ENCODE results near the gene PKN1. TPM values are rescaled to one million over a fixed set of nuclear protein-coding genes. Genes with fewer than 3 reads are reported as not detected.
A peak's percentile ranks its signal among the peaks of the same experiment; 100 is the strongest.

The PKN1 gene
- total RNA-seq (10 to 100 TPM; 55.5 to 91.5 (median 75.0) TPM), polyA plus RNA-seq (10 to 100 TPM; 50.5 to 58.0 TPM)

DNA sequence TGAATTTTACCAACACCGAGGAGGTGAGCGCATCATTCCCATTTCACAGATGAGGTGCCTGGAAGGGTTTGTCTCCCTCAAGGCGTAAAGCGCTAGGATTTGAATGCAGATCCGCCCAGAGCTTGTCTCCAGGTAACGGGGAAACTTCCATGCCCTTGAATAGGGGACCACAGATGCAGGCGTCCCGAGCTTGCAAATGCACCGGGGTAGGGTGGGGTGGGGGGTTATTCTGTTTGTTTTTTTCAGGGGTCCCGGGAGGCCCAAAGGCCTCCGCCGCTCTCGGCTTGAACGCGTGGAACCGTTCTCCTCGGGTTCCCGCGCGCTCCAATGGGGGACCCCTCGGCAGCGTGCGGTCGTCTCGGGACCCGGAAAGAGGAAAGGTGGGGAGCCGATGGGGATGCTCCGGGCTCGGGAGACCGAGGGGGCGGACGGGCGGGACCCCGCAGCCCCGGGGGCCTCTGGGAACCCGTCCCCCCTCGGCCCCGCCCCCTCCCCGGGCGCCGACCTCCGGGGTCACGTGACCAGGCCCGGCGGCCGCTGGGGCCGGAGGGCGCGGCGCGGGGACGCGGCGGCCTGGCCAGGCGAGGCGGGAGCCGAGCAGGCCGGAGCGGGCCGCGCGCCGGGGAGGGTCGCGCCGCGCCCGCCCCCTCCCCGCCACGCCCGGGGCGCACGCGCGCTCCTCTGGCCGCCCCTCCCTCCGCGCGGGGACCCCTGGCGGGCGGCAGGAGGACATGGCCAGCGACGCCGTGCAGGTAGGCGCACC lies at the start of gene PKN1:
Gene PKN1 (plus strand): TSS at position 516 of the 763 bp plus-strand sequence. CDS start 216 bp downstream, at position 732.
- H3K36me3 ChIP-seq, result no peaks in the 10 kb centered on the region
- H3K9me3 ChIP-seq, result no peaks in the 10 kb centered on the region
- FAIRE-seq, result no peak
- H3K27ac ChIP-seq, result peak within 1 kb of the TSS; percentile 35 to 68 (median 50)
- intact Hi-C loops (cut with DNase I), result no loop called here
- peak in 5 of 6 donors; percentile 49 to 81 (median 64) for DNase-seq
- H3K27me3 ChIP-seq, result no peaks in the 10 kb centered on the region
- peaks cover 0 to 14% (median 0%) of the 10 kb centered on the region in 3 donors for H3K4me1 ChIP-seq
- ATAC-seq, result peak; percentile 61 to 76 (median 64)
- peak within 1 kb of the TSS; percentile 74 to 93 (median 88) for H3K4me3 ChIP-seq
- TF ChIP-seq, protein P1, sequence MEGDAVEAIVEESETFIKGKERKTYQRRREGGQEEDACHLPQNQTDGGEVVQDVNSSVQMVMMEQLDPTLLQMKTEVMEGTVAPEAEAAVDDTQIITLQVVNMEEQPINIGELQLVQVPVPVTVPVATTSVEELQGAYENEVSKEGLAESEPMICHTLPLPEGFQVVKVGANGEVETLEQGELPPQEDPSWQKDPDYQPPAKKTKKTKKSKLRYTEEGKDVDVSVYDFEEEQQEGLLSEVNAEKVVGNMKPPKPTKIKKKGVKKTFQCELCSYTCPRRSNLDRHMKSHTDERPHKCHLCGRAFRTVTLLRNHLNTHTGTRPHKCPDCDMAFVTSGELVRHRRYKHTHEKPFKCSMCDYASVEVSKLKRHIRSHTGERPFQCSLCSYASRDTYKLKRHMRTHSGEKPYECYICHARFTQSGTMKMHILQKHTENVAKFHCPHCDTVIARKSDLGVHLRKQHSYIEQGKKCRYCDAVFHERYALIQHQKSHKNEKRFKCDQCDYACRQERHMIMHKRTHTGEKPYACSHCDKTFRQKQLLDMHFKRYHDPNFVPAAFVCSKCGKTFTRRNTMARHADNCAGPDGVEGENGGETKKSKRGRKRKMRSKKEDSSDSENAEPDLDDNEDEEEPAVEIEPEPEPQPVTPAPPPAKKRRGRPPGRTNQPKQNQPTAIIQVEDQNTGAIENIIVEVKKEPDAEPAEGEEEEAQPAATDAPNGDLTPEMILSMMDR (IDR thresholded peaks at IDR 0.05), result no peak
- WGBS, 2 donors, result 2% methylated on average over 47 to 85 of the region's 85 CpGs

DNA sequence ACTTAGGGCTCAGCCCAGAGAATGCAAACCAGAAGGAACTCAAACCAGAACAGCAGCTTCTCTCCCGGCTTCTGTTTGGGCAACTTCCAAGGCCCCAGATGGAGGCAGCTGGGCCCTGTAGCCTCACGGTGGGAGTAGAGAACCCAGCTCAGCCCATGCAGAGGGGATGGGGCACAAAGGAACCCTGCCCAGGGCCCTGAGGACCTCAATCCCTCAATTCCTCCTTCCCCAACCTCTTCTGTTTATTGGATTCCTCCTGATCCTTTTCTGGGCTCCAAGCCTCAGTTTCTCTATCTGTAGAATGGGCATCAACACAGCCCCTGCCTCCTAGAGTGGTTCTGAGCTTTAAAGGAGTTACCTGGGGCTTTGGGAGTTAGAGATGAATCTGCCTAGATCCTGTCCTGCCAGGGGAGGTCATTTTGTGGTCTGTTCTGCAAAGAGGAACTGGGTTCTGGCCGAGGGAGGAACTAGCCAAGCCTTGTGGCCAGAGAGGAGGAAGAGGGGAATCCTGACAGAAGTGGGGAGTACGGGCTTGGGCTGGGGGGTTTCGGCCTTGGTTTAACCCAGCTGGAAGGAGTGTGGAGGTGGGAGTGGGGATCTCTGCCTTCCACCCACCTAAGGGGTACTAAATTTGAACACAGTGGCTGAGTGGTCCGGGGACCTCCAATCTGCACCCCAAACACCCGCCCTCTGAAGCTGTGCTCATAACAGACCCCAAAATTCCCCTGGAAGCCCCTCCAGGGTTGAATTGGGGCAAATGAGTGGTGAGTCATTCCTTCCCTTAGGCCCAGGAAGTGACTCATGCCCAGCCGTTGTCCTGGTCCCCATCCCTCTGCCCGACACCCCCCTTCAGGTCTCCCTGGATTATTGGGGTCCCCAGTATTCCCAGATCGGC lies 49.2 kb upstream of the PKN1 start:
- no peak for FAIRE-seq
- Histone ChIP-seq H3K4me1 (peaks cover 0 to 8% (median 0%) of the 10 kb centered on the region in 3 donors), H3K27me3 (no peaks in the 10 kb centered on the region), H3K36me3 (no peaks in the 10 kb centered on the region), H3K27ac (peak overlapping the region in 2 of 4 donors; percentile 44 to 58), H3K4me3 (peak overlapping the region in 1 of 4 donors; percentile 72), H3K9me3 (no peaks in the 10 kb centered on the region)
- 57 to 66% methylated on average over 10 of the region's 10 CpGs for WGBS, 2 donors
- DNase-seq, result peak in 1 of 6 donors; percentile 48
- intact Hi-C loops (cut with DNase I), result no loop called here
- TF ChIP-seq, protein P1 (IDR thresholded peaks at IDR 0.05), result no peak
- ATAC-seq, result no peak

DNA sequence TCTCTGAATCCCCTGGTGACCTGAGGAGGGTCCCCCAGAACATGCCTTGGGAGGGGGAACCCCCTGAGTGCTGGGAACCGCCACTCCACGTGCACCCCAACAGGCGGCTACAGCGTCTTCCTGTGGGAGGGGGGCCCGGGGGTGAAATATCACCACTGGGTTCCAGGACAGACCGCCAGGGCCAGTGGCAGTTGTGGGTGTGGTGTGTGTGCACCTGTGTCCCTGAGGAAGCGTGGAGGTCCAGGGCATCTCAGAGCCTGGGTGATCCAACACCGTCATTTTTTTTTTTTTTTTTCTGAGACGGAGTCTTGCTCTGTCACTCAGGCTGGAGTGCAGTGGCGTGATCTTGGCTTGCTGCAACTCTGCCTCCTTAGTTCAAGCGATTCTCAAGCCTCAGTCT lies 47.6 kb upstream of the PKN1 start:
- no peak overlapping the region for H3K4me3 ChIP-seq
- no peaks in the 10 kb centered on the region for H3K27me3 ChIP-seq
- TF ChIP-seq, protein P1 (IDR thresholded peaks at IDR 0.05), result no peak
- DNase-seq (no peak), ATAC-seq (no peak), FAIRE-seq (no peak)
- peaks cover 0 to 2% (median 1%) of the 10 kb centered on the region in 3 donors for H3K36me3 ChIP-seq
- no peak overlapping the region for H3K27ac ChIP-seq
- H3K9me3 ChIP-seq, result no peaks in the 10 kb centered on the region
- 87 to 97% methylated on average over 10 to 11 of the region's 11 CpGs for WGBS, 2 donors
- H3K4me1 ChIP-seq, result peaks cover 0 to 8% (median 0%) of the 10 kb centered on the region in 3 donors
- intact Hi-C loops (cut with DNase I), result no loop called here

DNA sequence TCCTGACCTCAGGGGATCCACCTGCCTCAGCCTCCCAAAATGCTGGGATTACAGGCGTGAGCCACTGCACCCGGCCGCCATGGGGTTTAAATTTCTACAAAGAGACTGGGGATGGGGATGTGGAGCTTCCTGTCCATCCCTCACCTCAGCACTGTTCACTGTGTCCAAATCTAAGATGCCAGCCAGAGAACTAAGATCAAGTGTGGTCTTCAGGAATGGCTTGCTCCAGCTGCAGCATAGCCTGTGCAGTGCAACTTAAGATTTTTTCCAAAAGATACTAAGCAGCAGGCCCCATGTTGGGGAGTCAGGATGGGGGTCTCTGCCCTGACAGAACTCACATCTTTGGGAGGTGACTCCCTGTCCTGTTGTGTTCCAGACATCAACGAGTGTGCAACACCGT lies 42.6 kb upstream of the PKN1 start:
- ATAC-seq (no peak), FAIRE-seq (no peak), DNase-seq (no peak)
- 92 to 98% methylated on average over 5 of the region's 5 CpGs for WGBS, 2 donors
- Histone ChIP-seq H3K36me3 (peaks cover 0 to 5% (median 3%) of the 10 kb centered on the region in 3 donors), H3K27me3 (no peaks in the 10 kb centered on the region), H3K9me3 (no peaks in the 10 kb centered on the region), H3K4me1 (no peaks in the 10 kb centered on the region), H3K4me3 (no peak overlapping the region), H3K27ac (no peak overlapping the region)
- TF ChIP-seq, protein P1 (IDR thresholded peaks at IDR 0.05), result no peak
- intact Hi-C loops (cut with DNase I), result no loop called here

All from pancreas (tissue), 10 donors.